SW480 (cell line): Measurements from ENCODE around the gene CCDC51.
"Not testable (repeated sequence)": the region's sequence is repeated elsewhere in the genome, so short reads cannot be mapped to it uniquely, and the experiment has no call there.

Experiments used
- DNase-seq: peaks from one replicate; pipeline ENCODE4 v3.0.0-alpha.2; 2016; ENCODE audit warnings: low spot score

The CCDC51 gene, protein sequence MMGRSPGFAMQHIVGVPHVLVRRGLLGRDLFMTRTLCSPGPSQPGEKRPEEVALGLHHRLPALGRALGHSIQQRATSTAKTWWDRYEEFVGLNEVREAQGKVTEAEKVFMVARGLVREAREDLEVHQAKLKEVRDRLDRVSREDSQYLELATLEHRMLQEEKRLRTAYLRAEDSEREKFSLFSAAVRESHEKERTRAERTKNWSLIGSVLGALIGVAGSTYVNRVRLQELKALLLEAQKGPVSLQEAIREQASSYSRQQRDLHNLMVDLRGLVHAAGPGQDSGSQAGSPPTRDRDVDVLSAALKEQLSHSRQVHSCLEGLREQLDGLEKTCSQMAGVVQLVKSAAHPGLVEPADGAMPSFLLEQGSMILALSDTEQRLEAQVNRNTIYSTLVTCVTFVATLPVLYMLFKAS

DNA sequence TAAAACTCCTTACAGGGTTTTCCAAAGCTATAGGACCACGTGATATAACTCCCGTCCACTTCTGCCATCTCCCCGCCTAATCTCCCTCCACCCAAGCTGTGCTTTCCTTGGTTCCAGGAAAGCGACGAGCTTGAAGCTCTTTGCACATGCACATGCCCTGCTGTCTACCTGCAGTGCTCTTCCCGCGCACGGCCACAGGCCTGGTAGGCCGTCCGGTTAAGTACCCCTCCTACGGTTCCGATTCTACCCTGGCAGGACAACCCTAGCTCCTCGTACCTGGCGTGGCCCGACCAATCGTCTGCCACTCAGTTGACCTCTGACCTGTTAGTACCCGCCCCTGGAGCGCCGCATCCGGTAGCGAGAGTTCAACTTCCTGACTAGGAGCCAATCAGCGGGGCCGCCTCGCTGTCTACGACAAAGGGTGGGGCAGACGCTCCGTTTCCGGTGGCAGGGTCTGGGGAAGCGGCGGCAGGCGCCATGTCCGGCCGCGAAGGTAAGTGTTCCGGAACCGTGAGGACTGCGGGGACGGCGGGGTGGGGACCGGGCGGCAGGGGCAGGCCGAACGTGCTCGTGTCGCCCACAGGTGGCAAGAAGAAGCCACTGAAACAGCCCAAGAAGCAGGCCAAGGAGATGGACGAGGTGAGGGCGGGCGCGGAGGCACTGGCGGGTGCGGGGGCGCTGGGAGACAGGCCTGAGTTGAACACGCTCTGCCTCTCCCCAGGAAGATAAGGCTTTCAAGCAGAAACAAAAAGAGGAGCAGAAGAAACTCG is at the start of gene CCDC51, which contains the start of gene TMA7:
TSS of gene CCDC51 (minus strand) at position 300 of the 770 bp plus-strand sequence. CDS start 4,991 bp downstream, outside the sequence.
TSS of gene TMA7 (plus strand) at position 438 of the 770 bp plus-strand sequence. CDS start at position 478, 40 bp downstream.
- DNase-seq, result peak; percentile 98

DNA sequence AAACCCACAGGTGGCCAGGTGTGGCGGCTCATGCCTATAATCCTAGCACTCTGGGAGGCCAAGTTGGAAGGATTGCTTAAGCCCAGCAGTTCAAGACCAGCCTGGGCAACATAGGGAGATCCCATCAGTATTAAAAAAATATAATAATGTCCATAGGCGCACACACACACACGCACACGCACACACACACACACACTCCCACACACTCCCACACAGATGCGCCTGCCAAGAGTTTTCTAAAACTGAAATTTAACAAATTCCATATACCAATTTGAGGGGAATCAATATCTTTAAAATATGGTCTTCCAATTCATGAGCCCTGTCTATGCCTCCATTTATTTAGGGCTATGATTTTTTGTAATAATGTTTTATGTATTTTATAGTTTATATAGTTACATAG is 47.0 kb upstream of the CCDC51 start:
- no peak for DNase-seq

DNA sequence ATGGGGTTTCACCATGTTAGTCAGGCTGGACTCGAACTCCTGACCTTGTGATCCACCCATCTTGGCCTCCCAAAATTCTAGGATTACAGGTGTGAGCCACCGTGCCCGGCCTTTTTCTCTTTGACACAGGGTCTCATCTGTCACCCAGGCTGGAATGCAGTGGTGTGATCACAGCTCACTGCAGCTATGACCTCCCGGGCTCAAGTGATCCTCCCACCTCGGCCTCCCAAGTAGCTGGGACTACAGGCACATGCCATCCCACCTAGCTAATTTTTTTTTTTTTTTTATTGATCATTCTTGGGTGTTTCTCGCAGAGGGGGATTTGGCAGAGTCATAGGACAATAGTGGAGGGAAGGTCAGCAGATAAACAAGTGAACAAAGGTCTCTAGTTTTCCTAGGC is 42.9 kb upstream of the CCDC51 start:
- not testable (repeated sequence) for DNase-seq

DNA sequence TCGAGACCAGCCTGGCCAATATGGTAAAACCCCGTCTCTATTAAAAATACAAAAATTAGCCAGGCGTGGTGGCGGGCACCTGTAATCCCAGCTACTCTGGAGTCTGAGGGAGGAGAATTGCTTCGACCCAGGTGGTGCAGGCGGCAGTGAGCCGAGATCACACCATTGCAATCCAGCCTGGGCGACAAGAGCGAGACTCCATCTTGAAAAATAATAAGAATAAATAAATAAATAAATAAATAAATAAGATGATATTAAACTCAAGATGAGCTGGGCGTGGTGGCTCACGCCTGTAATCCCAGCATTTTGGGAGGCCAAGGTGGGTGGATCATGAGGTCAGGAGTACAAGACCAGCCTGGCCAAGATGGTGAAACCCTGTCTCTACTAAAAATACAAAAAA is 41.0 kb upstream of the CCDC51 start:
- not testable (repeated sequence) for DNase-seq

DNA sequence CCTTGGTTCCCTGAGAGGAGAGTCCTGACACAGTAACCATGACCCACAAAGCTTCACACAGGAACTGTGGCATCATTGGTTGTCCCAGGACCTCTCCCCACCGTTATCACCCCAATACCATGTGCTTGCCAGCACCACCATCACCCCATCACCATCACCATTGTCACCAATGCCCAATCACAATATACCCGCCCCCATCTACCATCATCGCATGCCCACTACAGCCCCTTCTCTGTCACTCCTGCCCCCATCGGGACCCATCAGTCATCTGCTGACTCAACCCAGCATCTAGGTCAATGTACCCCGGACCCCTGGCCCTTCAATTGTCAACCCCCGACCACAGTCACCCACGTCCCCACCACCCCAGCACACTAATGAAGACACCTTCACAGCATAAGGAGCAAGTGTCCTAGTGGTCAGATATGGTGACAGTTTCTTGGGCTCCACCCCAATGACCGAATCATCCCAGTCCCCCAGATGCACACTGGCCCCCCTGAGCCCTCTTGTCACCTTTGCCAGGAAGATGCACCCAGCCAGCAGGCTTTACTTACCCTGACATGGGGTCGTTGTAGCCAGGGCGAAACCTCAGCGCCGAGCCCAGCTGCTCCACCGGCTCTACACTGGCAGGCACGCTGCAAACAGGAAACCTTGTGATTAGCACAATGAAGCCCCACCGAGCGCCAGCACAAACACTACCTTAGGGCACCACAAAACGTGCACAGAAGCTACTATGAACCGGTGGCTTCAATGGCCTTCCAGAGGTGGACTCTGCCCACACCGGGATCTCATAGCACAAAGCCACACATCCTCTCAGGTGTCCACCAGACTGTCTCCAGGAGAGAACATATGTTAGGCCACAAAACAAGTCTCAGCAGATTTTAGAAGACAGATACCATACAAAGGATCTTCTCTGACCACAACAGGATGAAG is 39.0 kb upstream of the CCDC51 start:
- DNase-seq, result no peak

DNA sequence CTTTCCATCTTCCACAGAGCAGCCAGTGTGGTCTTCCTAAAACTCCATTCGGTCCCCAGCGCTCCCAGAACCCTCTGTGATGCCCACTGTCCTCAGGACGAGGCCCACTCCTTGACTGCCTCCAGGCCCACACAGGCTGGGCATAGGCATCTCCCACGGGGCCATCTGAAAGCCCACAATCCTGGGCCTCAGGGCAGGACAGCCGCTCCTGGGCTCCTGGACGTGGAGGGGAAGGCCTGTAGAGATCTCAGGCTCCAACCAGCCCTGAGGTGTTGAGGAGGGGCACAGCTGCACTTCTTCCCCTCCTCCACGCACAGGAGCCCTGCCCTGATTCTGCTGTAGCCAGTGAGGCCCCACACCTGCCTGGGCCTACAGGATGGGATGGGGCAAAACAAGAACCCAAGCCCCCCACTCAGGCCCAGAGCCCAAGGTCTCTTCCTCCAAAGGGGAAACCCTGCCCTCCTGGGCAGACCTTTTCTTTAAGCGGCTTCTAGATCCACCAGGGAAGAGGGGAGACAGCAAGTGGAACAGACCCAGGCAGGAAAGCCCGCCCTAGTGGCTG is 38.1 kb upstream of the CCDC51 start:
- DNase-seq, result no peak

DNA sequence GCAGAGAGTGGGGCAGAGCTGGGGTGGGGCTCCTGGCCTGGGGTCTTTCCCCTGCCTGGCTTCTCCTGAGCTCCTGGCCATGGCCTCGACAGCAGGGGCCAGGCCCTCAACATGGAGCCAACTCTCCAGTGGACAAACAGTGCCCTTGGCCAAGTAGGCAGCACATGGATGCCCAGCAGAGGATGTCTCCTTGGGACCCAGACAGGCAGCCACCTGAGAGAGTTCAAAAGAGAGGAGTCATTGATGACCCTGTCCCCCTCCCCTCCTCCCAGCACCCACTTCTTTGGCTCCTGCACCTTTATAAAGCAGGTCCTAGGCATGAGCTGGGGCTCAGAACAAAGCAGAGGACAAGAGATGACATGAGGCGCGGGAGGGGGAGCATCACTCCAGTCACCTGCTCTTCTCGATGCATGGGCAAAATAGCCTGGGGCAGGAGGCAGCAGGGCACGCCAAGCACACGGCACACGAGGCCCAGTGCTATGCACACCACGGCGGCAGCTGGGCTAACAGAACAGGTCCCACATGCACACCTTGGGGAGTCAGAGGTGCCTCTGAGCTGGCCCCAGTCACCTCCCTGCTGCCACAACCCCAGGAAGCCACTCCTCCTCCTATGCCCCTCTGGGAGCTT is 36.6 kb upstream of the CCDC51 start:
- no peak for DNase-seq

DNA sequence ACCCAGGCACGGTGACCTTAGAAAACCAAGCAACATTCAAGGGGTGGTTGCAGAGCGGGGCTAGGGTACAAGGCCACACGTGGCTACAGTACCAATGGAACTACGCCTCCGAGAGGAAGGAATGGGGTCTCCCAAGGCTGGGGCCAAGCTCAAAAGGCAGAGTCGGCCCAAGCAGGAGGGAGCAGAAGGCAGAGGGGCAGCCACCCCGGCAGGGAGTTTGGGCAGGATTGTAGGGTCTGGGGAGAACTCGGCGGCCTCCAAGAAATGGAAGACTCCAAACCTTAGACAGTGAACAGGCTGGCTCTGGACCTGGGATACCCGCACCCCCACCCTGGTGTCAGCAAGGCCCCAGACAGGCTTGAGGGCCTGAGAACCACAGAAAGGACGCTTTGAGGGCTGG is 35.3 kb upstream of the CCDC51 start:
- DNase-seq, result no peak

DNA sequence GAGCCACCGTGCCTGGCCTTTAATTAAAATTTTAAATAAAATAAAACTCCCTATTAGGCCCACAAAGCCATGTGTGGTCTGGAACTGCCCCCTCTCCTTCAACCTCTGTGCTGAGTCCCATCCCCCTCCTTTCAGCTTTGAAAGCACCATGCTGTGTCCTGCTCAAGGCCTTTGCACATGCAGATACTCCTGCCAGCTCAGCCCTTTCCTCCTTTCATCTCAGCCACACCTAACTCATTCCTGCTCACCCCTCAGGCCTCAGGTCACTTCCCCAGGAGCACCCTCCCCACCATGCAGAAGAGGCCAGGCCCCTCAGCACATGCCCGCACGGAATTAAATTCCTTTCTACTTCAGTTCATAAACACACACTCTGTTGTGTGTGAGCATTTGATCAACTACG is 34.7 kb upstream of the CCDC51 start:
- peak; percentile 75 for DNase-seq

DNA sequence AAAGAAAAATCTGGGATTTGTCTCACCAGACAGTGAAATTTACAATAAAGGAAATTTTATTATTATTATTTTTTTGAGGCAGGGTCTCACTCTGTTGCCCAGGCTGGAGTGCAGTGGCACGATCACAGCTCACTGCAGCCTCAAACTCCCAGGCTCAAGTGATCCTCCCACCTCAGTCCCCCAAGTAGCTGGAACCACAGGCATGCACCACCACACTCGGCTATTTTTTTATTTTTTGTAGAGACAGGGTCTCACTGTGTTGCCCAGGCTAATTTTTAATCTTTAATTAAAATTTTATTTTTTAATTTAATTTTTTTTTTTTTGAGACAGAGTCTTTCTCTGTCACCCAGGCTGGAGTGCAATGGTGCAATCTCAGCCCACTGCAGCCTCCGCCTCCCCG is 34.1 kb upstream of the CCDC51 start:
- DNase-seq, result not testable (repeated sequence)

DNA sequence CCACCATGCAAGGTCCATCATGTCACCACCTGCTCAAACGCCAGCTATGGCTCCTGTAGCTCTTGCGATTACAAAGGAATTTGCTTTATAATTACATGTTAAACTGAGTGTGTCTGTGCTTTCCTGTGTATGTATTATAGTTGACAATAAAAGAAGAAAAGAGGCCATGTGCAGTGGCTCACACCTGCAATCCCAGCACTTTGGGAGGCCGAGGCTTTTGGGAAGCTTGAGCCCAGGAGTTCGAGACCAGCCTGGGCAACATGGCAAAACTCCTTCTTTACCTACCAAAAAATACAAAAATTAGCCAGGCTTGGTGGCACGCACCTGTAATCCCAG is 33.7 kb upstream of the CCDC51 start:
- DNase-seq, result no peak

DNA sequence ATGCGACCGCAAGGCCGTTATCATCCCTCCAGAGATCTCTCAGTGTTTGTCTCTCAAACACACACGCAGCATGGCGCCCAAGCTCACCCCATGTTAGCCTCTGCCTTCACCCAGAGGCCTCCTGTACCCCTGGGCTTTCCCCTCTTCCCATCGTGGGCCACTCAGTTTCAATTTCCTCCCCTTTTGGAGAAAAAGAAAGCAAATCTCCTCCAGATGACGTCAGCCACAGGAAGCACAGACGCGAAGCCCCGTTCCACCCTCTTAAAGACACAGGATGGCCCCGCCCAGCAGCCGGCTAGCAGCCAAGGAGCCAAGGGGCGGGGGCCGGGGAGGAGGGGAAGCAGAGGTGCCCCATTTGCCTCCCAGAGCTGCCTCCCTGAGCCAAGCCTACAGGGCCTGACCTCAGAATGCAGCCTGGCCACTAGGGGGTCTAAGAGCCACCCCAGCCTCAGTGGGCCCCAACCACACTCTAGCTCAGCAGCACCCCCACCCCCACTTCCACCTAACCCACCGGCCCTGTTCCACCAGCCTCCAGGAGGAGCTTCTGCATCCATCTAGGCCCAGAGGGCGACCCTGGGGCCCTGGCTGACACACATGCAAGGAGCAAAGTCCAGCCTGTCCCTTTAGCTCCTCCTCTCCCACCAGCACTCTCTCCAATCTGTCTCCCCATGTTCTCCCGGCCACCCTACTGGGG is 33.2 kb upstream of the CCDC51 start:
- DNase-seq, result peak; percentile 85

DNA sequence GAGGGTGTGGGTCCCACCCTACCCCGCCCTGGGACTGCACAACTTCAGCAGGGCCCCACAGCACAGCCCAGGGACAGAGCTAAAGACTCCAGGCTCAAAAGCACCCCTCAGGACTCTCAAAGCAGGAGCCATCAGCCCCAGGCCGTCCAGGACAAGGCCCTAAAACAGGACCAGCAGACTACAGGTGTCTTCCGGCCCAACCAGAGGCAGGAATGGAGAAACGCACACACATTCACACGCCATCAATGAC is 32.7 kb upstream of the CCDC51 start:
- peak; percentile 74 for DNase-seq

DNA sequence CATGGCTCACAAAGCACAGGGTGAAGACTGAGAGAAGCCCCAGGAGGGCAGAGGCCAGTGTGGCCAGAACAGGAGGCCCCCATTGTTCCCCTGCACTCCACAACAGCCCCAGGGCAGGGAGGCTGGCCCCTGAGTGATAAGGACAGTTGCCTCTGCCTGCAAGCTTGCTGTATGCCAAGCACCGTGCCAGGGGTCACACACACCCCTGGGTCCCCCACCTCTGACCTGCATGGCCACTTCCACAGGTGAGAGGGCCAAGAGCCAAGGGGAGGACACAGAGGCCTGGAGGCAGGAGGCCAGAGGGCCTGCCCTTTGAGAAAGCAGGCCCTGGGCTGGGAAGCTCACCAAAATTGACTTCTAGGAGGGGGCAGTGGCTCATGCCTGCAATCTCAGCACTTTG is 30.4 kb upstream of the CCDC51 start:
- no peak for DNase-seq

DNA sequence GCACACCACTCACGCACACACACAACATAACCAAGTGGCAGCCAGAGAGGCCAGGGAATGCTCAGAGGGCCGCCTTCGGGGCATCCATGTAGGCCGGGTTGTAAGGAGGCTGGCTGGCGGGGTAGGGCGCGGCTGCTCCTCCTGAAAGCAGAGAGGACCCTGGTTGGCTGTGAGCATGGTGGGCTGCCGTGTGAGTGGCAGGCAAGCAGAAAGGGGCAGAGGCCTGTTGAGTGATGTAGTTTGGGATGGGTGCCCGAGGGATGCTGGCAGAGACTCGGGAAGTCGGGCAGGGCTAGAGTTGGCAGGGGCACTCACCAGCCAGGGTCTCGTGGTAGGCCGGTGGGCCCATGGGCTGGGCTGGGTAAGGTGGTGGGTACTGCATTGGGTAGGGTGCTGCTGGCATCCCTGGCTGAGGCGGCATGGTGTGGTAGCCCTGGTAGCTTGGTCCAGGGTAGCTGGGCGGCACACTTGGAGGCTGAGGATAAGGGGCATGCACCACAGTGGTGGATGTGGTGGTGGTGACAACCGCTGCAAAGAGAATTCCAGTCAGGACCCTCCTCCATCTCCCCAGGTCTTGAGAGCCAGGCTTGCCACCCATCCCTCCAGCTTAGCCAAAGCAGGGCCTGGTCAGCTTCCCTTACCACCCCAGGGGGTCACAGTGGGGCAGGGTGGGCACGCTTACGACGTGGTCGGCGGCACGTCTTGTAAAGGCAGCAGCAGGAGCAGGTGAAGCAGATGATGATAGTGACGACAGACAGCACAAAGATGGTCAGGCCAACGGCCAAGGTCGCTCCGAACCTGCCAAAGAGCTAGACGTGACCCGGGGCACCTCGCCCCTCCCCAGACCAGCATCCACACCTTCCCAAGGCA is 29.4 kb upstream of the CCDC51 start:
- DNase-seq, result no peak

DNA sequence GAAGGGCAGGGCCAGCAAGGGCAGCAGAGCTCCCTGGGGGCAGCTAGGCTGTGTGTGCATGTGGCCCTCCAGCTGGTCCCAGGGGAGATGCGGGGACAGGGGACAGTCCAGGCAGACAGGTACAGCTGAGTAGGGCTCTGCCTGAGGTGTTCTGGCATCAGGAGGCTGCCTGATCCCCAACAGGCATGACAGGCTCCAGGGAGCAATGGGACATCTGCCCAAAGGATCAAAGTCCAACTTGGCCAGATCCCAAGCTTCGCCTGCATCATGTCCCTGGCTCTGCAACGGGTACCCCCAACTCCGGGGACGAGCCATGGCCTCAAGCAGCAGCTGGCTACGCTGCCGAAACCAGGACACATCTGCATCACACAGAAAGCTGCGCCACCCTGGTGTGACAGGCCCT is 28.4 kb upstream of the CCDC51 start:
- no peak for DNase-seq

DNA sequence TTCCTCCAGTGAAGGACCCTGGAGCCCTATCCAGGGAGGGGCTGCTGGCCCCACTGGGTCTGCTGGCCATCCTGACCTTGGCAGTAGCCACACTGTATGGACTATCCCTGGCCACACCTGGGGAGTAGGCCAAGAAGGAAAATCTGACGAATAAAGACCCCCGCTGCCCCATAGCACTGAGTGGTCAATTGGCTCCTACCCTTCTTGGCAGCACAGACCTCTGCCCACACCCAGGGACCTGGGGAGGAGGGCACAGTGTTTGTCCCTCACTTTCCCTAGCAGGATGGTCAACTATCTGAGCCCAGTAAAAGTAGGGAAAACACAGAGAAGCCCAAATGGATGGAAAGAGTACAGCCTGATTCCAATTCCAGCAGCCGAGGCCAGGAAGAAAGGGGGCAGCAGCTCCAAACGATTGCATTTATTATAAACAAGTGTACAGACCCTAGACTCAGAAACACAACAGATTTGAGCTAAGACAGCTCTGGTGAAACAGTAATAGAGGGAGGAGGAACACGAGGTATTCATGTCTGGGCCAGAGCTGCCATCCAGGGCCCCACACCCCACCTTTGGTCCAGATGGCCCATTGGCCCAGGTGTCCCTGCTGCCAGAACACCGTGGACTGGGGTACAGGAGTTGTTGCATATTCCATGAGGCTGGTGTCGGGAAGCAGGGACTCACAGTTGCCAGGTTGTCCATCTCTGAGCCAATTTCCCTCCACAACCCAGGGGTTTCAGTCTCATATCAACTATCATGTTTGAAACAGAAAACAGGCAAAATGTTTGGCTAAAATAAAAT is 27.8 kb upstream of the CCDC51 start:
- DNase-seq, result no peak

DNA sequence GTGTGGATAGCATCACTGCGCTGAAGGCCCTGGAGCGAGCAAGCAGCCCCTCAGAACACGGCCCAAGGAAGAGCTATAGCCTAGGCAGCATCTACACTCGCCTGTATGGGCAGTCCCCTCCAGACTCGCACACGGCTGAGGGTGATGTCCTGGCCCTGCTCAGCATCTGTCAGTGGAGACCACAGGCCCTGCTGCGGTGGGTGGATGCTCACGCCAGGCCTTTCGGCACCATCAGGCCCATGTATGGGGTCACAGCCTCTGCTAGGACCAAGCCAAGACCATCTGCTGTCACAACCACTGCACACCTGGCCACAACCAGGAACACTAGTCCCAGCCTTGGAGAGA is 27.2 kb upstream of the CCDC51 start:
- no peak for DNase-seq

DNA sequence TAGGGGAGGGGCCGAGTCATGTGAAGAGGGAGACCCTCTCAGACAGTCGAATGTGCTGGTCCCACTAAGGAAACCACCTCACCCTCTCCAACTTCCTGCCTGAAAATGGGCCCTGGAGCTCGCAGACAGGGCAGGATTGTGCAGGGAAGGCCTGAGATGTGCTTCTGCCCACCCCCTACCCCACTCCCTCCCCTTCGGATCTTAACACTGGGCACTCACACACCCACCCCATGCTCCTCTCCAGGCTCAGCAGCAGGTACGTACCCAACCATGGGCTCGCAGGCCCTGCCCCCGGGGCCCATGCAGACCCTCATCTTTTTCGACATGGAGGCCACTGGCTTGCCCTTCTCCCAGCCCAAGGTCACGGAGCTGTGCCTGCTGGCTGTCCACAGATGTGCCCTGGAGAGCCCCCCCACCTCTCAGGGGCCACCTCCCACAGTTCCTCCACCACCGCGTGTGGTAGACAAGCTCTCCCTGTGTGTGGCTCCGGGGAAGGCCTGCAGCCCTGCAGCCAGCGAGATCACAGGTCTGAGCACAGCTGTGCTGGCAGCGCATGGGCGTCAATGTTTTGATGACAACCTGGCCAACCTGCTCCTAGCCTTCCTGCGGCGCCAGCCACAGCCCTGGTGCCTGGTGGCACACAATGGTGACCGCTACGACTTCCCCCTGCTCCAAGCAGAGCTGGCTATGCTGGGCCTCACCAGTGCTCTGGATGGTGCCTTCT is 26.6 kb upstream of the CCDC51 start:
- DNase-seq, result no peak
